HG02588 (cell line): ENCODE data around the gene PGM1.

Experiments
- ATAC-seq: cut with Tn5 transposase; IDR thresholded peaks from one replicate; pipeline ENCODE4 v1.9.1; 2021; ENCODE audit warnings: mild to moderate bottlenecking, moderate library complexity; ENCODE audit not compliant: unreplicated experiment

Gene PGM1

DNA sequence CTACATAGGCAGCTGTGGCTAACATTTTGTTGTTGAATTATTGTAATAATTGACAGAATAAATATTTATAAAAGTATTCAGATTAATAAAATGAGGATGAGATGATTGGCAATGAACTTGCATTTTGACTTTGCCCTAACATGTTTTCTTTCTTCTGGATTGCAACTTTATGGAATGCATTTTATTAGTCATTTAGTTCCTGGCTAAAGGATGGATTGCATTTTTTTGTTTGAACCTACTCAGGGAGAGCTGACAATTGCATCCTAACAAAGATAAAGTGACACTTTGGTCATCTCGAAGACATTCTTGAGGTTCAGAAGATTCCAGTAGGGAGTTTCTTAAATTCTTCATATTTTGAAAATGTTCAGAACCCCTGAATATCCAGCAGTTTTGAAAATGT lies 37.5 kb downstream of the PGM1 start:
- no peak for ATAC-seq

DNA sequence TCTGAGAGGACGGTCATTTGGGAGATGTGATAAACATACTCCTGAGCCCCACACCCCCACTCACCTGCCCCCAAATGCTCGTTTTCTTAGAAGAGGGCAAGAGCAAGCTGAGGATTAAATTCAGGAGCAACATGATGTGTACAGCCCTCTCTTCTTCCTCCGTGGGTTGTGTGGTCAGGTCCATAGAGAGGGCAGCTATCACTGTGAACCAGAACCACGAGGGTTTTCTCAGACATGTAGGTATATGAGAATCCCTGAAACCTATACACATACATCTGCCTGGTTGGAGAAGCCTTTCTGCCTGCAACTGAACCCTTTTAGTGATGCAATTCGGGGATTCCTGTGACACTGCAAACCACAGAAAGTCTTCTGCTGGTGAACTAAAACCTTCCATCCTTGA lies 38.9 kb downstream of the PGM1 start:
- ATAC-seq = no peak

DNA sequence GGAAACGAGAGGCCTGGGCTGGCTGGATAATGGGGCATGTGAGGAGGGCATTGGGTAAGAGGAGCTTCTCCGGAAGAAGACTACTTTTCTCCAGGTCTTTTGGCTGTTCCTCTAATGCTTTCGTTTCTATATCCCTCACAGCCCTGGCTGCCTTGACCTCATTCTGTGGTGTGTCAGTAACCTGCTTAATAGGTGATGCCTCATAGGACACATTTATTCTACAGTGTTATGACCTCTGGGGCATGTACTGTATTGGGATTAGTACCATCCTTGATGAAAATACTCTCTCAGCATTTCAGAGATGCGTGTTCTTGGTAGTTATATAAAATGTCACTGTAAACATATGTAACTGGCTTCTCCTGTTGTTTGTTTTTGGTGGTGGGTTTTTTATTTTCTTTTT lies 40.1 kb downstream of the PGM1 start:
- no peak for ATAC-seq

DNA sequence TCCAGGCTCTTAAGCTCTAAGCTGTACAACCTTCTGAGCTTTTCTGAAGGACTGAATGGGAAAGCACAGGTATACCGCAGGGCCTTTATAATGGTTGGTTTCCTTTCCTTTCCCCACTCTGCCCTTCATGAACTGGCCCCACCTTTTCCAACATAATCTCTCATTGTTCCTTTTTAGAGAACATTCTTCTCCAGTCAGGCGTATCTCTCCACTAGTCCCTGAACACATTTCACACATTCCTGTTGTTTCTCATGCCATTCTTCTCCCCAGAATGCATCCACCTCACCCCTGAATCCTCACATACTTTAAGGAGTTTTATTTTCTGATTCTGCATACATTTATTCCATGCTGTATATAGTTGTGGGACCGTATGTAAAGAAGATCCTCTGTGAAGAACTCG lies 41.3 kb downstream of the PGM1 start:
- no peak for ATAC-seq

DNA sequence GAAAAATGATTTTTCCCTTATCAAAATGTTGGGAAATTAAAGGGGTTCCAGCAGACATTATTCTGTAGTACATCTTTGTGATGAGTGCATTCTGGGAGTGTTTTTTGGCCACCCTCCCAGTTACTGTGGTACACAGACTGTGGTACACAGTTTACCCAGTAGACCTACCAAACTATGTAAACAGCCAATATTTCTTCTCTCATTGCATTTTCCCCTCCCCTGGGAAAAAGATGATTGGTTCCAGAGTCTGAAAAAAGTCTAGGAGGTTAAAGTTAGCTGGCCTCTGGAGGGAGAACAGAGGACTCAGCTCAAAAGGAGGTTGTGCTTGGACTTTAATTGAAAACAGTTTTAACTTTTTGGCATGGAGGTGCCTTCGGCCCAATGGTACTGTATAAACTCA lies 42.5 kb downstream of the PGM1 start:
- no peak for ATAC-seq

DNA sequence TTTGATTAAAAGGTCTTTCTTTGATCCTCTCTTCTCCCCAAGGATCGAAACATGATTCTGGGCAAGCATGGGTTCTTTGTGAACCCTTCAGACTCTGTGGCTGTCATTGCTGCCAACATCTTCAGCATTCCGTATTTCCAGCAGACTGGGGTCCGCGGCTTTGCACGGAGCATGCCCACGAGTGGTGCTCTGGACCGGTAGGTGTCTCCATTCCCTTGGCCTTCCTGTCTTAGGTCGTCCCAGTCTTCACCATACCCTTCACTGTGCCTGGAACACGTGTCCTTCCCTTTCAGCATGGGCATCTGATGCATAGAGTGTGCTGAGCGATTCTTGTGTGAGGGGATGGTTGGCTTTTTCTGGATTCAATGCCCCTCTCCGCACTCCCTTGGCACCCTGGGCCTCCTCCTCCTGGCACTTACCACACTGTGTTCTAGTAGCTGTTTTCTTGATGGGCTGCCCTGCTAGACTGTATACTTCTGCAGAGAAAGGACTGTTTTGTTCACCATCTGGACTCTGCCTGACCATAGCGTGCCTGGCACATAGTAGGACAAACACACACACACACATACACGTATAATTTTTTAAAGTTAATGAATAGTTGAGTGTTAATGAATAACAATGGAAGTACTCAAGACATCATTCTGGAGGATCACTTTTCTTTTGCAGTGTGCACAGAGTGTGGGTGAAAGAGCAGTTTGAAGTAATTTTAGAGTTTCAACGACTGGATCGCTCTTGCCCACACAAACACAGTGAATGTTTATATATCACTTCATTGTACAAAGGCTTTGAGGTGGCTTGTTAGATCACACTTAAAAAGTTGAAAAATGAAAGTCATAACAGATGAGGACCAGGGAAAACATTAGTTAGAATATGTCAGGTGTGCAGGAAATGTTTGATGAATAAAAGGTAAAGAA lies 43.2 kb downstream of the PGM1 start:
- ATAC-seq = no peak

DNA sequence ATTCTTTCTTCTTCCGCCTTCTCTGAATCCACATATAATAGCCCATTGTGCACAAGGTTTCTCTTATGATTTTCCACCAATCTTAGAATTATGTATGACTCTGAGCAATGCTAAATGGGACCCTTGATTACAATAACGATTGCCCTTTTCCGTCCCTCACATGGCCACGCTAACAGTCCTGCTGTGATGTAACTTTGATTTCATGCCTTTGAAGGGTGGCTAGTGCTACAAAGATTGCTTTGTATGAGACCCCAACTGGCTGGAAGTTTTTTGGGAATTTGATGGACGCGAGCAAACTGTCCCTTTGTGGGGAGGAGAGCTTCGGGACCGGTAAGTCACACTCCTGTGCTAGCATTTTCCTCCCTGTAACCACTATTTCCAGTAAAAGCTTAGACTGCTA lies 45.3 kb downstream of the PGM1 start:
- no peak for ATAC-seq

DNA sequence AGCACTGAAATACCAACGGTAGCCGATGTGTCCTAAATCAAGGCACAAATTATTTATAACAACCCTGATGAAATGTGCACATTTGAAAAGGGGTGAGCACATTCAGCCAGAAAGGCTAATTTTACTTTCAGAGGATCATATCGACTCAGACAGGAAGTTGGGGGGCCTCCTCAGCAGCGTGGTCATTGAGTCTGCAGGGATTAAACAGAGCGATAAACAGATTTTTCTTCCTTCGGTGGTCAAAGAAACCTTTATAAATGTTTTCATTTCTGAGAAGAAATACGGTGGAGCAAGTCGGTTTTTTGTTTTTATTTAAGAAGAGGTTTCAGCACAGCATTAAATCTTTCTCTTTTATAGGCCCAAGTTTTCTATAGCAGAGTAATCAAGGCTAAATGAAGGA lies 45.7 kb downstream of the PGM1 start:
- ATAC-seq = no peak

DNA sequence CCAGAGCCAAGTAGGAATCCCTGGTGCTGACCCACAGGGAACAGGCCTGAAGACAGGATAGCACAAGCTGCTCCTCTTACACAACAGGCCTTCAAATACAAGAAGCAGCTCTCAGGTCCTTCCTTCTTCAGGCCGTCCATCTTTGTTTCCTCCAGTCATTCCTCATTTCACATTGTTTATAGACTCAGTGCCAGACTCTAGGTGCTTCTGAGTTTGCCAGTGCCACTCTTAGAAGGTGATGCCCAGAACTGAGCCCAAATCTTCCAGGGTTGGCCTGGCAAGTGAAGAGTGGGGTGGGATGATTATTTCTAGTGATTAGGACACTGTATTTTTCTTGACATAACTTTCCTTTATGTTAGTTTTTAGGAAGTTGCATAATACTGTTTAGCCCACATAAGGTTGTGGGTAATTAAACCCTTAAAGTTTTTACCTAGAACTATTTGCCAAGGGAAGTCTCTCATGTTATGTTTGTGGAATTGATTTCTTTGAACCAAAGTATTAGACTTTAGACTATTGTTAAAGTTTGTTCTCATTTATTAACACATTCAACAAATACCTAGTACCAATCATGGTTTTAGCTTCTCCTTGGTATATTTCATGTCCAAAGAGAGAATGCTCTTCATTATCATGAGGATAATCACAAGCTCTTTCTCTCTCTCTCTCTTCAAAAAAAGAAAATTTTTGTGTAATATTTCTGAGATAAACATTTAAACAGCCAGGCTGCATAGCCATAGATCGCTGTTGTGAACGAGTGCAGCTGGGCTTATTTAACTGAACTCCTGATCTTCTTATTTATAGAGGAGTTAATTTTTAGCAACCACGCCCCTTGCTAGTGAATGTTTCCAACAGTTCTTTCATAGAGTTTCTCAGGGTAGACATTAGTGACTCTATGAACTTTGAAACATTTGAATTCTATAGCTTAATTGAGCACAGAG lies 47.7 kb downstream of the PGM1 start:
- ATAC-seq = no peak

DNA sequence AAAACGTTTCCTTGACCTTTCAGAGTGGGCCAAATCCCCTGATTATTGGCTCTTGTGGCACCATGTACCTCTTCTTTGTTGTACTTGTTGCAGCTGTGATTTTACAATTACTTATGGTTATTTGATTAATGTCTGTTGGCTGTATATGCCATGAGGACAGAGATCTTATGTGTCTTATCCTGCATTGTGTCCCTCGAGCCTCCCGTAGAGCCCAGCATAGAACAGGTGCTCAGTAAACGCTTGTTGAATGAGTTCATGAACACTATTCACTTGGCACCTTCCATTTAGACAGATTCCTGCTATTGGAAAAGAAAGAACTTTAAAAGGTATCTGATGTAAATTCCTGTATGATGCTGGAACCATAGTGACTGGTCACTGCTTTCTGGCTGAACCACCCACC lies 48.4 kb downstream of the PGM1 start:
- no peak for ATAC-seq

DNA sequence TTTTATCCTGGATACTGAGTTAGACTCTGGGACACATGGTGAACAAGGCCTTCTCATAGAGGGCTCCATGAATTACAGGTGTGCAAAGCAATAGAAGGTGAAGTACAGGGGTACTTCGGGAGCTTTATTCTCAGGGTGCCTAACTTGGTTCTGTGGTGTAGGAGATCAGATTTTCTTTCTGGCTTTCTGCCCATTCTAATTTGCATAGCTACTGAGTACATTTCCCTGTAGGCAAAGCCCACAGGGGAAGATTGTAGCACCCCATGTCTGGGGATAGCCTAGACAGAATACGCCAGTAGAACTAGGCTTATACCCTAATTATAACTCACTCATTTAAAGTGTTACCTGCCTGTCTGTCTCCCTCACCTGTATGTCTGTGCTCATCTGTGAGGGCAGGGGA lies 49.7 kb downstream of the PGM1 start:
- no peak for ATAC-seq

DNA sequence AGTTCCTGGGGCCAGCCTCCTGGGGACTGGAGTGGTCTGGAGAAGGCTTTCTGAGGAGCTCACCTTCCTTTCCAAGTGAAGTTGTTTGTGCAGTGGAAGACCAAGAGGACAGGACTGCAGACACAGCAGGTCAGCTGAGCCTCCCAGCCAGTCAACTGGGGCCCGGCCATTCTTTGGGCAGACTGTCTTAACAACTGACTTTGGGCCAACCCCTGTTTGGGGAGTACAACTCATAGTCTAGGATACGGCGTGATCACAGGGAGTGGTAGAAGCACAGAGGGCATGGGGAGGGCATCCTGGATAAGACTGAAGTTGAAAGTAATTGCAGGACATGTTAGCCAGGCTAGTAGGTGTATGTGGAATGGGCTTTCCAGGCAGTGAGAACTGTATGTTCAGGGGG lies 50.3 kb downstream of the PGM1 start:
- no peak for ATAC-seq

DNA sequence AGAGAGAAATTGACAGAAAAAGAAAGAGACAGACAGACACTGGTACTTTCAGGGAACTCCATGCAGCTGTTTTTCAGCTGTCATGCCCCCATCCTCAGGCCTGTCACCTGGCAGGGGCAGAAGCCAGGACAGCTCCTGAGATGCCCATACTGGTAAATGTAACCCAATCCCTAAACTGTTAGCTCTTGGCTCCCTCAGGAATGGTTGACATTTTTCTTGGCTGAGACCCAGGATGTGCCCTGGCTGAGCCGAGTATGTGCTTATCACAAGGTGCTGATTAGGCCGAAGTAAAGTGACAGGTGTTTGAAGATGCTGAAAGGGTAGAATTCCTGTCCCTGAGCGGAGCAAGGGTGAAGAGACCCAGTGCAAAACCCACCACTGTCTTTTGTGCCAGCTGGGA lies 50.7 kb downstream of the PGM1 start:
- ATAC-seq = no peak

DNA sequence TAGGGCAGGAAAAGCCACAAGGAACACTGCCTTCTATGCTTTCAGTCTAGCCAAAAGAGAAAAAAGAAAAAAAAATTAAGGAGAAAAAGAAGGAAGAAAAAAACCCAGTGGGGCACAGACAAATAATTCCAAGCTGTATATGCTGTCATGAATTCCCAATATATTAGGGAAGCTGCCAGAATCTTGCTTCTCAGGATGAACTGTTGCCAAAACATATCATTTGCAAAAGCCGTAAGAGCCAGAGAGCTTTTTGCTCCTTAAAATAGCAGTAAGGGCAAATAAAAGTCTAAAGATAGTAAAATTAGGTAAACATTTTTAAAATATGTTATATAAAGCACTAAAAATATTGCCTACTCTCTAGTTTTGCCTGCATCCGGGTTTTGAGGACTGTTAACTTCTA lies 52.1 kb downstream of the PGM1 start:
- no peak for ATAC-seq

DNA sequence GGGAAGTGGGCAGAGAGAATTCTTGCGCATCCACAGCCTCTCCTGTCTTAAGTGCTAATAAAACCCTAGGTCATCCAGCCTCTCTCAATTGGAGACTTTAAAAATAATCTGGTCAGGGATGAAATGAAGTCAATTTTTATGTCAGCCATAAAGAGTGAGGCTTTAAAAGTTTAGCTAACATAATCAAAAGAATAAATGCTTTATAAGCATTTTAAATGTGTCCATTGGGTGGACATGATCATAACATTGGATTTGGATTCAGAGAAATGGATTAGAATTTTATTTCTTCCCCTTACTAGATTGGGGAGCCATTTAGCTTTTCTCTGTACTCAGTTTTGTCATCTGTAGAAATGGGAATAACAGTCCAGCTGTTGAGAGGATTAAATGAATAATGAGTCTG lies 55.5 kb downstream of the PGM1 start:
- no peak for ATAC-seq

DNA sequence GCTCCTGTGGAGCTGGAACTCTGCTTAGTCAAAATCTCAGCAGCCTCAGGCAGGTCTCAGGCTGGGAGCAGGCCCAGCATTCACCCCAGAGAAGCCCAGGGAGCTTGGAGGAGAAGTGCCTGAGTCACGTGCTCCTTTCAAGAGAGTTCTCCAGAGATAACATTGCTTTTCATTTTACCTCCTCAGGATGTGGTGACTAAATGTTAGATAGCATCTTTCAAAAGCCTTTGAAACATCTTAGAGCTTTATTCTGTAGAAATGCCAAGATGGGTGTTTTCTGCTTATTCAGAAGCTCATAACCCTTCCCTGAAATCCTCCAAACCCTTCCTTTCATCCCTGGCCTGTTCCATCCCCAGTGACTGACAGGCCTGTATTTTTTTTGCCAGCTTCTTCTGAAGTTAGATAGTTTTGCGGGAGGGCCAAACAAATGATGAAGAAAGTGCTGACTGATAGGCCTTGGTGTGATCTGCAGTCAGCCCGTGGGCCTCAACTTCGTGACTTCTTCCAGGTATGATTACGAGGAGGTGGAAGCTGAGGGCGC lies 58.0 kb downstream of the PGM1 start:
- ATAC-seq = no peak

DNA sequence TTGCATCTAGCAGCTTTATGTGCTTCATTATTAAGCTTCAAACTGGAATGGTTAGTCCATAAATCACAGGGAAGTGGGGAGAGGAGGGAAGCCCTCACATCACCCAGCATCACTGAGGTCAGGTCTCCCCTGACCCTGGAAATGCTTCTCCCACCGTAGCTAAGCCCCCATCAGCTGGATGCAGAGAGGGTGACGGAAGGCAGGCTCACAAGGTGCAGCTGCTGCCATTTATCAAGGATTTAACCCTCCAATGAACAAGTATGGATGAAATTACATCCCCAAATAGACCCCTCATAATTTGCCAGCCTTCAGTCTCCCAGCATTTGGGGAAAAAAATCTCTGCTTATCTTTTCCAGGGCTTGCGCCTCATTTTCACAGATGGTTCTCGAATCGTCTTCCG lies 60.8 kb downstream of the PGM1 start:
- ATAC-seq = no peak

DNA sequence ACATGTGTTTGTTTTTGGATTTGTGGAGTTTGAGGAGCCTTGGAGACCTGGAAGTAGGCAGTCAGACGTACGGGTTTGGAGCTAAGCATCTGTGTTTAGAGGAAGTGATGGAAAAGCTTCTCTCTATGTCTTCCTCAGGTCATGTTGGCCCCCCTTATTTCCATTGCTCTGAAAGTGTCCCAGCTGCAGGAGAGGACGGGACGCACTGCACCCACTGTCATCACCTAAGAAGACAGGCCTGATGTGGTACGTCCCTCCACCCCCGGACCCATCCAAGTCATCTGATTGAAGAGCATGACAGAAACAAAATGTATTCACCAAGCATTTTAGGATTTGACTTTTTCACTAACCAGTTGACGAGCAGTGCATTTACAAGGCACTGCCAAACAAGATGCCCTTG lies 66.2 kb downstream of the PGM1 start:
- ATAC-seq = no peak

DNA sequence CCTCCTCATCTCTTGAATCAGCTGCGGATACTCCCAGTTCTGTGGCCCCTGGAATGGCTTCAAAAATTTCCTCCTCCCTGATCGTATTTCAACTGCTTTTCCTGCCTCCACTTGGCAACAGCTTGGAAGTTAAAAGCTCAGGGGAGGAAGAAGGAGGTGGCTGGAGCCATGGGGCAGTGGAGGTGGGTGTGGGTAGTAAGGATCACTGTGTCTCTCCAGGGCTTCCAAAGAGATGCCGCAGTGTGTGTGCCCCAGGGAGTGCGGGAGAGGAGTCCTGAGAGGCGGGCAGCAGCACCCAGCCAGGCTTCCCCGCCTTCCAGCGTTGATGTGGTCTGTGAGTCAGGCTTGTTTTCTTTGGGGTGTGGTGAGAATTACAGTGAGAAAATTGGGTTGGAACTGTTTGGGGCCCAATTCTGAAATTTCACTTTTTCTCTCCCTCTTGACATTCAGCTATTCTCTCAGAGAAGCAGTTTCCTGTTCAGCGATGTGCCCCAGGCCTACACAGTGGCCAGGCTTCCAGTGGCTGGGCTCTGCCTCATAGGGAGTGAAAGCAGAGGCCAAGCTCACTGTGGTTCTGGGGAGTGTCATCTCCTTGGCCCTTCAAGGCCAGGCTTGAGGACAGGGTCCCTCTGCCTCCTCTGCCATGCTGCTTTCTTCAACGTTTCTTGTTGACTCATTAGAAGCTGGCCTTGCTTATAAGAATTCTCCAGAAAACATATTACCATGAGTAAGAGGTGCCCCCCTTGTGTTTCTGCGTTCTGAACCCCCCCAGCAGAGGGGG lies 69.0 kb downstream of the PGM1 start:
- no peak for ATAC-seq

DNA sequence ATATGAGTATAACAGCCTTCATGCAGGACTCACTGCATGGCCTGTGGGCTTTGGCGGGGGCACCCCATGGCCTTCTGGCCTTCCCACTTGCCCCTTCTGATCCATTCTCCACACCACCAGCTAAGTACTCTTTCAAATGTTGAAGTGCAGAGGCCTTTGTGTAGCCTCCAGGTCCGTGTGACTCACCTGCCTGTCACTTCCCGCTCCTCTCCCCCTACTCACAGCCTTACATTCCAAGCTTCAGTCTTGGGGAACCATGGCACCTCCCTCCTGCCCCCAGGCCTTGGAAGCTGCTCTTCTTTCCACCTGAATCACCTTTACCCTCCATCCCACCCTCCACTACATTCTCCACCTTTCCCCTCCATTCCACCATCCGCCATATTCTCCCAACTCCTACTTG lies 69.6 kb downstream of the PGM1 start:
- ATAC-seq = no peak

DNA sequence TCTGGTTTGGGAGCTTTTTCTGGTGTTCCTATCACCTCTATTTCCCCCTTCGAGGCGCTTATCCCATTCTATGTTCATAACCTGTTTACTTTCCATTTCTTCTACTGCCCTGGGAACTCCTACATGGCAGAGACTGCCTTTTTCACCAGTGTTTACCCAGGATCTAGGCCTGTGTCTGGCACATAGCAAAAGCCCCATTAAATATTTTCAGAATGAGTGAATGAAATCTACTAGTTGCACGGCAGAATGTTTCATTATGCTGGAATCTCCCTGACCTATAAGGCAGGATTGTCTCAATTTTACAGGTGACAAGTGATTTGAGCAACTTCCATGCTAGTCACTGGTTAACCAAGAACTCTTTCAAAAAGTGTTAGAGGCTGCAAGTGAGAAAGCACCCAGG lies 70.1 kb downstream of the PGM1 start:
- ATAC-seq = no peak
